Measurements from ENCODE around the gene PLA2G4F.

PLA2G4F gene

GRCh38 chr15:42148808-42149492 lies 7.5 kb downstream of the PLA2G4F start:
- Mint-ChIP-seq H3K4me3 (no peak overlapping the region), H3K36me3 (ENCODE audit: low read depth) (no peaks in the 10 kb centered on the region), H3K27me3 (peaks cover 8% of the 10 kb centered on the region), H3K9me3 (no peaks in the 10 kb centered on the region), H3K4me1 (ENCODE audit: low read depth) (peaks cover 17% of the 10 kb centered on the region), H3K27ac (no peak overlapping the region)
- intact Hi-C loops (cut with micrococcal nuclease), result no loop called here

- Mint-ChIP-seq H3K4me1 (ENCODE audit: low read depth) (peaks cover 15% of the 10 kb centered on the region), H3K27me3 (peaks cover 9% of the 10 kb centered on the region), H3K9me3 (no peaks in the 10 kb centered on the region), H3K27ac (no peak overlapping the region), H3K4me3 (no peak overlapping the region), H3K36me3 (ENCODE audit: low read depth) (no peaks in the 10 kb centered on the region)
- intact Hi-C loops (cut with micrococcal nuclease), result no loop called here
These were observed 9.1 kb downstream of the PLA2G4F start for GRCh38 chr15:42147431-42147735.

GRCh38 chr15:42146551-42147430 lies 9.6 kb downstream of the PLA2G4F start:
- Mint-ChIP-seq H3K36me3 (ENCODE audit: low read depth) (no peaks in the 10 kb centered on the region), H3K27me3 (peaks cover 11% of the 10 kb centered on the region), H3K4me1 (ENCODE audit: low read depth) (peaks cover 9% of the 10 kb centered on the region), H3K27ac (no peak overlapping the region), H3K4me3 (no peak overlapping the region), H3K9me3 (no peaks in the 10 kb centered on the region)
- intact Hi-C loops (cut with micrococcal nuclease), result no loop called here

- no peaks in the 10 kb centered on the region for H3K36me3 Mint-ChIP-seq (ENCODE audit: low read depth)
- no peaks in the 10 kb centered on the region for H3K9me3 Mint-ChIP-seq
- H3K4me1 Mint-ChIP-seq (ENCODE audit: low read depth), result no peaks in the 10 kb centered on the region
- H3K27ac Mint-ChIP-seq, result no peak overlapping the region
- peaks cover 13% of the 10 kb centered on the region for H3K27me3 Mint-ChIP-seq
- intact Hi-C loops (cut with micrococcal nuclease), result no loop called here
- H3K4me3 Mint-ChIP-seq, result no peak overlapping the region
These were observed 10.6 kb downstream of the PLA2G4F start for GRCh38 chr15:42145546-42146455.

GRCh38 chr15:42144841-42145375 lies 11.5 kb downstream of the PLA2G4F start:
- H3K4me1 Mint-ChIP-seq (ENCODE audit: low read depth), result peaks cover under 1% of the 10 kb centered on the region
- H3K9me3 Mint-ChIP-seq, result no peaks in the 10 kb centered on the region
- H3K27me3 Mint-ChIP-seq, result peaks cover 20% of the 10 kb centered on the region
- no peak overlapping the region for H3K4me3 Mint-ChIP-seq
- intact Hi-C loops (cut with micrococcal nuclease), result no loop called here
- H3K27ac Mint-ChIP-seq, result no peak overlapping the region
- H3K36me3 Mint-ChIP-seq (ENCODE audit: low read depth), result no peaks in the 10 kb centered on the region

- Mint-ChIP-seq H3K4me1 (ENCODE audit: low read depth) (peaks cover 9% of the 10 kb centered on the region), H3K4me3 (no peak overlapping the region), H3K27me3 (peaks cover 27% of the 10 kb centered on the region), H3K36me3 (ENCODE audit: low read depth) (no peaks in the 10 kb centered on the region), H3K9me3 (no peaks in the 10 kb centered on the region), H3K27ac (no peak overlapping the region)
- intact Hi-C loops (cut with micrococcal nuclease), result no loop called here
These were observed 12.4 kb downstream of the PLA2G4F start for GRCh38 chr15:42143866-42144625.

GRCh38 chr15:42143356-42143755 lies 13.1 kb downstream of the PLA2G4F start:
- Mint-ChIP-seq H3K9me3 (no peaks in the 10 kb centered on the region), H3K36me3 (ENCODE audit: low read depth) (no peaks in the 10 kb centered on the region), H3K27me3 (peaks cover 27% of the 10 kb centered on the region)

GRCh38 chr15:42141795-42142667 lies 14.4 kb downstream of the PLA2G4F start:
- Mint-ChIP-seq H3K4me1 (ENCODE audit: low read depth) (peaks cover 11% of the 10 kb centered on the region), H3K4me3 (no peak overlapping the region), H3K27me3 (peaks cover 27% of the 10 kb centered on the region), H3K36me3 (ENCODE audit: low read depth) (no peaks in the 10 kb centered on the region), H3K27ac (no peak overlapping the region), H3K9me3 (no peaks in the 10 kb centered on the region)
- intact Hi-C loops (cut with micrococcal nuclease), result no loop called here

More at GRCh38 chr15:42143356-42143755, 13.1 kb downstream of the PLA2G4F start:
- no peak overlapping the region for H3K4me3 Mint-ChIP-seq
- no peak overlapping the region for H3K27ac Mint-ChIP-seq
- intact Hi-C loops (cut with micrococcal nuclease), result no loop called here
- H3K4me1 Mint-ChIP-seq (ENCODE audit: low read depth), result peaks cover 11% of the 10 kb centered on the region

- intact Hi-C loops (cut with micrococcal nuclease), result no loop called here
- Mint-ChIP-seq H3K27me3 (peaks cover 27% of the 10 kb centered on the region), H3K4me3 (no peak overlapping the region), H3K27ac (no peak overlapping the region), H3K4me1 (ENCODE audit: low read depth) (peaks cover 11% of the 10 kb centered on the region), H3K36me3 (ENCODE audit: low read depth) (no peaks in the 10 kb centered on the region), H3K9me3 (no peaks in the 10 kb centered on the region)
These were observed 15.2 kb downstream of the PLA2G4F start for GRCh38 chr15:42141246-42141645.

GRCh38 chr15:42140383-42141070 lies 15.9 kb downstream of the PLA2G4F start:
- intact Hi-C loops (cut with micrococcal nuclease), result no loop called here
- Mint-ChIP-seq H3K4me1 (ENCODE audit: low read depth) (peaks cover 11% of the 10 kb centered on the region), H3K36me3 (ENCODE audit: low read depth) (no peaks in the 10 kb centered on the region), H3K4me3 (no peak overlapping the region), H3K27me3 (peaks cover 26% of the 10 kb centered on the region), H3K27ac (no peak overlapping the region), H3K9me3 (no peaks in the 10 kb centered on the region)

GRCh38 chr15:42139596-42139995 lies 16.8 kb downstream of the PLA2G4F start:
- H3K27me3 Mint-ChIP-seq, result peaks cover 26% of the 10 kb centered on the region
- no peaks in the 10 kb centered on the region for H3K36me3 Mint-ChIP-seq (ENCODE audit: low read depth)
- H3K9me3 Mint-ChIP-seq, result no peaks in the 10 kb centered on the region
- no peak overlapping the region for H3K27ac Mint-ChIP-seq
- H3K4me1 Mint-ChIP-seq (ENCODE audit: low read depth), result peaks cover 11% of the 10 kb centered on the region
- intact Hi-C loops (cut with micrococcal nuclease), result no loop called here
- no peak overlapping the region for H3K4me3 Mint-ChIP-seq

GRCh38 chr15:42138968-42139386 lies 17.5 kb downstream of the PLA2G4F start:
- no peaks in the 10 kb centered on the region for H3K36me3 Mint-ChIP-seq (ENCODE audit: low read depth)
- no peaks in the 10 kb centered on the region for H3K9me3 Mint-ChIP-seq
- peaks cover 22% of the 10 kb centered on the region for H3K27me3 Mint-ChIP-seq
- H3K4me1 Mint-ChIP-seq (ENCODE audit: low read depth), result peaks cover 11% of the 10 kb centered on the region
- no peak overlapping the region for H3K27ac Mint-ChIP-seq
- no peak overlapping the region for H3K4me3 Mint-ChIP-seq
- intact Hi-C loops (cut with micrococcal nuclease), result no loop called here
